DOHH2 (cell line): Measurements from ENCODE around the gene ATXN2.
"Not testable (repeated sequence)": the region's sequence is repeated elsewhere in the genome, so short reads cannot be mapped to it uniquely, and the experiment has no call there.

Source experiments
- H3F3A ChIP-seq: fragments of 200-600 bp; sonication (generic), shearing (Covaris generic); 2 replicates; pipeline ENCODE4 v1.6.0; 2016; ENCODE audit warnings: antibody characterized with exemption, mild to moderate bottlenecking; ENCODE audit not compliant: control insufficient read depth, insufficient read depth
- H3K27ac ChIP-seq: fragments of 200-600 bp; sonication (generic); 2 replicates; pipeline ENCODE4 v1.5.1; 2014; ENCODE audit warnings: low read depth, mild to moderate bottlenecking, low read length, moderate library complexity
- H3K27me3 ChIP-seq: fragments of 200-600 bp; sonication (generic); 2 replicates; pipeline ENCODE4 v1.6.1; 2014; ENCODE audit warnings: mild to moderate bottlenecking, low read length, mixed read lengths; ENCODE audit not compliant: control insufficient read depth
- H3K36me3 ChIP-seq: fragments of 200-600 bp; sonication (generic); 2 replicates; pipeline ENCODE4 v1.6.1; 2014; ENCODE audit warnings: mild to moderate bottlenecking, low read length, moderate library complexity, mixed read lengths; ENCODE audit not compliant: control insufficient read depth
- H3K4me1 ChIP-seq: fragments of 200-600 bp; sonication (generic); 2 replicates; pipeline ENCODE4 v1.6.1; 2014; ENCODE audit warnings: mild to moderate bottlenecking, low read length, mixed read lengths; ENCODE audit not compliant: control insufficient read depth
- H3K4me2 ChIP-seq: fragments of 200-600 bp; sonication (generic); 2 replicates; pipeline ENCODE4 v1.6.0; 2014; ENCODE audit warnings: mild to moderate bottlenecking, low read length, moderate library complexity
- H3K4me3 ChIP-seq: fragments of 200-600 bp; sonication (generic); 2 replicates; pipeline ENCODE4 v1.5.1; 2014; ENCODE audit warnings: mild to moderate bottlenecking, low read length, mixed read lengths
- H3K79me2 ChIP-seq: fragments of 200-600 bp; sonication (generic); 2 replicates; pipeline ENCODE4 v1.6.1; 2014; ENCODE audit warnings: mild to moderate bottlenecking, low read length, mixed read lengths; ENCODE audit not compliant: control insufficient read depth
- H3K9me2 ChIP-seq: fragments of 200-600 bp; sonication (generic); replicated peaks from 2 replicates; pipeline ENCODE4 v1.6.1; 2014; ENCODE audit warnings: mild to moderate bottlenecking, low read length, mixed read lengths; ENCODE audit not compliant: control insufficient read depth
- H3K9me3 ChIP-seq: fragments of 200-600 bp; sonication (generic); 2 replicates; pipeline ENCODE4 v1.6.1; 2014; ENCODE audit warnings: antibody characterized with exemption, low read length, mixed read lengths; ENCODE audit not compliant: control insufficient read depth, insufficient read depth
- H4K20me1 ChIP-seq: fragments of 200-600 bp; sonication (generic); 2 replicates; pipeline ENCODE4 v1.6.0; 2014; ENCODE audit warnings: low read depth, mild to moderate bottlenecking, antibody characterized with exemption, low read length, moderate library complexity; ENCODE audit not compliant: control insufficient read depth, insufficient read depth
- EZH2phosphoT487 ChIP-seq: fragments of 200-600 bp; sonication (generic); IDR thresholded peaks from 2 replicates; pipeline ENCODE4 v1.6.1; 2017; ENCODE audit warnings: borderline replicate concordance, mild to moderate bottlenecking, antibody characterized with exemption, low read length, moderate library complexity, mixed read lengths
- TF ChIP-seq, protein P1 (sequence below): fragments of 200-600 bp; sonication (generic); IDR thresholded peaks from one replicate; pipeline ENCODE4 v1.5.1; 2014; ENCODE audit warnings: antibody characterized with exemption, mild to moderate bottlenecking, low read depth, low read length; ENCODE audit not compliant: poor library complexity, severe bottlenecking

The ATXN2 gene

DNA sequence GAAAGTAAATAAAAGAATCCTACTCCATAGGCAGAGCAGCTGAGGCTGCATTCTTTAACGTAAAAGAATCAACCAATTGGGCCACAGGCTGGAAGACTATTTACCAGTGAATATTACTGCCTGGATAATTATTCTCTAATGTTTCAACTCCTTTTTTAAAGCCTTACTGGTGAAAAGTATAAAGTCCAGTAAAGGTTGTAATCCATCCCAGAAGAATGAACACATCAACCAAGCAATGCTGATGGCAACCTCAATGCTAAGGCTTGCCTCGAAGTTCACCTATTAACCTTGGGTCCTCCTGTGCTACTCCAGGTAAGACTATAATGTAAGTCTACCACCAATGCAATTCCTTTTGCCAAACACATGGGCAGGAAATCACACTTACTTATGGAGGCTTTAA, 77.3 kb downstream of the ATXN2 start:
- Histone ChIP-seq H3K36me3 (peaks cover 75% of the 10 kb centered on the region), H3K27ac (no peak overlapping the region), H3K79me2 (no peaks in the 10 kb centered on the region), H3K4me2 (no peak overlapping the region), H3F3A (no peaks in the 10 kb centered on the region), H3K9me2 (no peaks in the 10 kb centered on the region), H3K27me3 (no peaks in the 10 kb centered on the region), H3K4me3 (no peak overlapping the region), H4K20me1 (no peaks in the 10 kb centered on the region), H3K9me3 (no peaks in the 10 kb centered on the region), H3K4me1 (no peaks in the 10 kb centered on the region)
- no peak for TF ChIP-seq EZH2phosphoT487
- TF ChIP-seq, protein P1, sequence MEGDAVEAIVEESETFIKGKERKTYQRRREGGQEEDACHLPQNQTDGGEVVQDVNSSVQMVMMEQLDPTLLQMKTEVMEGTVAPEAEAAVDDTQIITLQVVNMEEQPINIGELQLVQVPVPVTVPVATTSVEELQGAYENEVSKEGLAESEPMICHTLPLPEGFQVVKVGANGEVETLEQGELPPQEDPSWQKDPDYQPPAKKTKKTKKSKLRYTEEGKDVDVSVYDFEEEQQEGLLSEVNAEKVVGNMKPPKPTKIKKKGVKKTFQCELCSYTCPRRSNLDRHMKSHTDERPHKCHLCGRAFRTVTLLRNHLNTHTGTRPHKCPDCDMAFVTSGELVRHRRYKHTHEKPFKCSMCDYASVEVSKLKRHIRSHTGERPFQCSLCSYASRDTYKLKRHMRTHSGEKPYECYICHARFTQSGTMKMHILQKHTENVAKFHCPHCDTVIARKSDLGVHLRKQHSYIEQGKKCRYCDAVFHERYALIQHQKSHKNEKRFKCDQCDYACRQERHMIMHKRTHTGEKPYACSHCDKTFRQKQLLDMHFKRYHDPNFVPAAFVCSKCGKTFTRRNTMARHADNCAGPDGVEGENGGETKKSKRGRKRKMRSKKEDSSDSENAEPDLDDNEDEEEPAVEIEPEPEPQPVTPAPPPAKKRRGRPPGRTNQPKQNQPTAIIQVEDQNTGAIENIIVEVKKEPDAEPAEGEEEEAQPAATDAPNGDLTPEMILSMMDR: no peak

DNA sequence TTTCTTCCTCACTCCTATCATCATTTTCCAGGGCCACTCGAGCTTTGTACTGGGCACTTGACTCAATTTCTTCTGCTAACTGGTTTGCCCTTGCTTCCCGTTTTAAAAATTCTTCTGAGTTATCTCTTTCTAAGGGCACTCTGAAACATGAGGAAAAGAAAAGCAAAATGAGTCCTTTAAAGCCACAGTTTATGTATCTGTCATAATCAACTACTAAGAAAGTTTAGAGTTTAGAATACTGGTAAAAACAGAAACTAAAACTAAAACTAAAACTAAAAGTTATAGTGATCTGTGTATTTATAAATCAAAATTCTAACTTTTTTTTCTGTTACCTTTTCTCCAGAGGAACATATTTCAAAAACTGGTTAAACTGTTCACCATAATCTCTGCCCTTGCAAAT, 79.2 kb downstream of the ATXN2 start:
- Histone ChIP-seq H4K20me1 (no peaks in the 10 kb centered on the region), H3K9me2 (no peaks in the 10 kb centered on the region), H3K9me3 (no peaks in the 10 kb centered on the region), H3K36me3 (peaks cover 82% of the 10 kb centered on the region), H3F3A (no peaks in the 10 kb centered on the region), H3K4me2 (no peak overlapping the region), H3K4me1 (no peaks in the 10 kb centered on the region), H3K4me3 (no peak overlapping the region), H3K27ac (no peak overlapping the region), H3K27me3 (no peaks in the 10 kb centered on the region), H3K79me2 (no peaks in the 10 kb centered on the region)
- TF ChIP-seq EZH2phosphoT487: no peak
- TF ChIP-seq, protein P1: no peak

DNA sequence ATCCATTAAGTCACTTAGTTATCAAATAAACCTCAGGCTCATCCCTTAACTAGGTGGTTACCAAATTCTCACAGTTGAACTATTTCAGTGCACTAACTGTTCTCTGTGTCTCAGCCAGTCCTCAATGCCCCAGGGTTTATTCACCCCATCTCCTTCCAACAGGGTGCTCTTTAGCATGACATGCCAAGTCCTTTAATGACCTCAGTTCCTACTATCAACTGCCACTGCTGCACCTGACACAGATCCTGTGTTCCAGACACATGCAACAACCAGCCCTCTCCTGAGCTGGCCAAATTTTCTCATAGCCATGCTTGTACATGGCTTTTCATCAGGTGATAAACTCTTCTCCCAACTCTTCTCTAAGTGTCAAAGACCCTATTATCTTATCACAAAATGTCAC, 80.0 kb downstream of the ATXN2 start:
- peaks cover 78% of the 10 kb centered on the region for H3K36me3 ChIP-seq
- TF ChIP-seq EZH2phosphoT487: no peak
- TF ChIP-seq, protein P1: no peak
- no peaks in the 10 kb centered on the region for H3K27me3 ChIP-seq
- no peak overlapping the region for H3K4me3 ChIP-seq
- peaks cover 1% of the 10 kb centered on the region; the same call in 1 of the 2 replicates for H3F3A ChIP-seq
- no peak overlapping the region for H3K27ac ChIP-seq
- H3K9me2 ChIP-seq: no peaks in the 10 kb centered on the region
- no peaks in the 10 kb centered on the region for H4K20me1 ChIP-seq
- no peaks in the 10 kb centered on the region for H3K79me2 ChIP-seq
- no peak overlapping the region for H3K4me2 ChIP-seq
- H3K9me3 ChIP-seq: no peaks in the 10 kb centered on the region
- no peaks in the 10 kb centered on the region for H3K4me1 ChIP-seq

DNA sequence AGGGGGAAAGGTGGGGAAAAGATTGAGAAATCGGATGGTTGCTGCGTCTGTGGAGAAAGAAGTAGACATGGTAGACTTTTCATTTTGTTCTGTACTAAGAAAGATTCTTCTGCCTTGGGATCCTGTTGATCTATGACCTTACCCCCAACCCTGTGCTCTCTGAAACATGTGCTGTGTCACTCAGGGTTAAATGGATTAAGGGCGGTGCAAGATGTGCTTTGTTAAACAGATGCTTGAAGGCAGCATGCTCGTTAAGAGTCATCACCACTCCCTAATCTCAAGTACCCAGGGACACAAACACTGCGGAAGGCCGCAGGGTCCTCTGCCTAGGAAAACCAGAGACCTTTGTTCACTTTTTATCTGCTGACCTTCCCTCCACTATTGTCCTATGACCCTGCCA, 91.4 kb downstream of the ATXN2 start:
- not testable (repeated sequence) for H3K4me2 ChIP-seq, H3K4me3 ChIP-seq, H3F3A ChIP-seq, H3K9me2 ChIP-seq, H3K9me3 ChIP-seq, H3K27ac ChIP-seq, H3K4me1 ChIP-seq, H3K27me3 ChIP-seq, H4K20me1 ChIP-seq, H3K79me2 ChIP-seq
- peaks cover 67% of the 10 kb centered on the region for H3K36me3 ChIP-seq

DNA sequence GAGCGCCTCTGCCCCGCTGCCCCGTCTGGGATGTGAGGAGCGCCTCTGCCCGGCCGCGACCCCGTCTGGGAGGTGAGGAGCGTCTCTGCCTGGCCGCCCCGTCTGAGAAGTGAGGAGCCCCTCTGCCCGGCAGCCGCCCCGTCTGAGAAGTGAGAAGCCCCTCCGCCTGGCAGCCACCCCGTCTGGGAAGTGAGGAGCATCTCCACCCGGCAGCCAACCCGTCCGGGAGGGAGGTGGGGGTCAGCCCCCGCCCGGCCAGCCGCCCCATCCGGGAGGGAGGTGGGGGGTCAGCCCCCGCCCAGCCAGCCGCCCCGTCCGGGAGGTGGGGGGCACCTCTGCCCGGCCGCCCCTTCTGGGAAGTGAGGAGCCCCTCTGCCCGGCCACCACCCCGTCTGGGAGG, 91.9 kb downstream of the ATXN2 start:
- H4K20me1 ChIP-seq, H3K79me2 ChIP-seq, H3K27me3 ChIP-seq, H3K4me2 ChIP-seq, H3K9me3 ChIP-seq, H3K4me3 ChIP-seq, H3K27ac ChIP-seq, H3F3A ChIP-seq, H3K4me1 ChIP-seq, H3K9me2 ChIP-seq: not testable (repeated sequence)
- peaks cover 67% of the 10 kb centered on the region for H3K36me3 ChIP-seq
